GM19372 (cell line): Measurements from ENCODE around the gene PI4K2B.
"Not testable (repeated sequence)": the region's sequence is repeated elsewhere in the genome, so short reads cannot be mapped to it uniquely, and the experiment has no call there.

Source experiments
- ATAC-seq: cut with Tn5 transposase; IDR thresholded peaks from one replicate; pipeline ENCODE4 v1.9.1; 2021; ENCODE audit warnings: mild to moderate bottlenecking, low read depth, moderate library complexity; ENCODE audit not compliant: unreplicated experiment

The PI4K2B gene

DNA sequence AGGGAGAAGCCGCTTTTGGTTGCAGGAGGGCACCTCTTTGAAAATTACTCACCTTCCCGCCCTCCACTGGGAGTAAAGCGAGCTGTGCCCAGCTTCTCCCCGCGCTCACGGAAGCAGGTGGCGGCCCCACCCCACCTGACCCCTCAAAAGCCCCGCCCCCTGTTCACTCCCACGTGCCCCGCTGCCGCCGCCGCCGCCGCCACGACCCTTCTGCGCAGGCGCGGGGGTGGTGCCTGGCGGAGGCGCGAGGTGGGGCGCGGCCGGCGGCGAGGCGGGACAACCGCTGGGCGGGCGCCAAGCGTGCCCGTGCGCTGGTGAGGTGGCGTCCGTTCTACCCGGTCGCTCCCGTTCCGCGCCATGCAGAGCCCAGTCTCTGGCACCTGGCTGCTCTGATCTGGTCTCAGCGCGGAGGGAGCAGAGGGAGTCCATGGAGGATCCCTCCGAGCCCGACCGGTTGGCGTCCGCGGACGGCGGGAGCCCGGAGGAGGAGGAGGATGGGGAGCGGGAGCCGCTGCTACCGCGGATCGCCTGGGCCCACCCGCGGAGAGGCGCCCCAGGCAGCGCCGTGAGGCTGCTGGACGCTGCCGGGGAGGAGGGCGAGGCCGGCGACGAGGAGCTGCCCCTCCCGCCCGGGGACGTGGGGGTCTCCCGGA, at the start of gene PI4K2B:
Gene PI4K2B (plus strand): TSS at position 297 of the 653 bp plus-strand sequence. CDS start 131 bp downstream, at position 428.
- peak; percentile 69 for ATAC-seq

DNA sequence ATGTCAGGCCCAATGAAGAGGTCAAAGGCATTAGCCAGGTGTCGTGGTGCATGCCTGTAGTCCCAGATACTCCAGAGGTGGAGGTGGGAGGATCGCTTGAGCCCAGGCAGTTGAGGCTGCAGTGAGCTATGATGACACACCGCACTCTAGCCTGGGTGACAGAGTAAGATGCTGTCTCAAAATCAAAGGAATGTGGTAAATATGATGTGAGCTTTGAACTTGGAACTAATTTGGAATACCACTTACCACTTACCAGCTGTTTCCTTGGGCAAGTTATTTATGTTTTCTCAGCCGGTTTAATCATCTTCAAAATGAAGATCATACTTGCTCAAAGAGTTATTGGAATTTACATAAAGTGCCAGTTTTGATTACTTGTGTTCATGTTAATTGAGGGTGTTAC, 49.8 kb upstream of the PI4K2B start:
- ATAC-seq, result no peak

DNA sequence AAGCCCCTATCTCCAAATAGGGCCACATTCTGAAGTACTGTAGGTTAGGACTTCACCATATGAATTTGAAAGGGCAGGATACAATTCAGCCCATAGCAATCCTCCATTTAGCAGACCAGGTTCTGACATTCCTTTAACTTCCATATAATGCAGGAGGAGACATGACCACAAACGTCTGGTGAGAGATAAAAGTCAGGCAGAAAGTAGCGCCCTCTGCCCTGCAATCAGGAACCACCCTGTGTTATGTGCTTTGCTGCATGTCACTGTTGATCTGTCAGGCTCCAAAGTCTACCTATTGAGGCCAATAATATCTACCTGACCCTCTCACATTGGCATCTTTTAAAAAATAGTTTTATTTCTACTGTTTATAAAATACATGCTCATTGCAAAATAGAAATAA, 43.4 kb upstream of the PI4K2B start:
- ATAC-seq, result no peak

- ATAC-seq, result no peak
These were observed 35.1 kb upstream of the PI4K2B start for GRCh38 chr4:25198713-25199112.

DNA sequence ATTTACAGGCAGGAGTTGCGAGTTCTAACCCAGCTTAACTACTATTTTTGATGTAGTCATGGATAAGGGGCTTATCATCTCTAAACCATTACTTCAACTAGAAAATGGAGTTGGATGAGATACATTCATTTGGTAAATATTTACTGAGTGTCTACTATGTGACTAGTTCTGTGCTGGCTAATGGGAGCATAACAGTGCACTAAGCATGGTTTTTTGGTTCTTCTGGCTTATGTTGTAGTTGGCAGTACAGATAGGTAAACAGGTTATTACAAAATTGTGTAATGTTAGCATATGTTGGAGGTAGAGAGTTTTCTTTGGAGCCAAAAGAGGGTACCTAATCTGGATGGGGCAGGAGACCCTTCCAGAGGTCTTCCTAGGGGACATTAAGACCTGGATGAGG, 25.8 kb upstream of the PI4K2B start:
- ATAC-seq, result no peak

DNA sequence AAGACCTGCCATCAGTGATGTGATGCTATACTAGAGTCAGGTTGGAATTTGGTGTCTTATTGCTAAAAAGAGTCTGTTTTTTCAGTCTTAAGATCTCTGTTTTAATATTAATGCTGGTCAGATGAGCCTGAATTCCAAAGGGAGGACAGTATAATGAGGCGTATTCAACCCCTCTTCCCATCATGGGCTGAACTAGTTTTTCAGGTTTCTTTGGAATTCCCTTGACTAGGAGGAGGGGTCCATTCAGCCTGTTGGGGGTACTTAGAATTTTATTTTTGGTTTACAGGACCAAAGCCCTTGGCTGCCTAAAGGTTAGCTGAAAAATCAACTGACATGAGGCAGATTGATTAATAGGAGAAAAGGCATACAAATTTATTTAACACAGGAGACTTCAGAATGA, 24.1 kb upstream of the PI4K2B start:
- no peak for ATAC-seq

- no peak for ATAC-seq
These were observed 22.1 kb upstream of the PI4K2B start for GRCh38 chr4:25211721-25212120.

GRCh38 chr4:25212822-25213221, 21.0 kb upstream of the PI4K2B start:
- no peak for ATAC-seq

- ATAC-seq, result no peak
These were observed 20.4 kb upstream of the PI4K2B start for GRCh38 chr4:25213347-25213979.

DNA sequence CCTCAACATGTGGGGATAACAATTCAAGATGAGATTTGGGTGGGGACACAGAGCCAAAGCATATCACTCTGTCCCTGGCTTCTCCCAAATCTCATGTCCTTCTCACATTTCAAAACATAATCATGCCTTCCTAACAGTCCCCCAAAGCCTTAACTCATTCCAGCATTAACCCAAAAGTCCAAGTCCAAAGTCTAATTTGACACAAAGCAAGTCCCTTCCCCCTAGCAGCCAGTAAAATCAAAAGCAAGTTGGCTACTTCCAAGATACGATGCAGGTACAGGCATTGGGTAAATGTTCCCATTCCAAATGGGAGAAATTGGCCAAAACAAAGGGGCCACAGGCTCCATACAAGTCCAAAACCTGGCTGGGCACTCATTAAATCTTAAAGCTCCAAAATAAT, 19.1 kb upstream of the PI4K2B start:
- not testable (repeated sequence) for ATAC-seq

DNA sequence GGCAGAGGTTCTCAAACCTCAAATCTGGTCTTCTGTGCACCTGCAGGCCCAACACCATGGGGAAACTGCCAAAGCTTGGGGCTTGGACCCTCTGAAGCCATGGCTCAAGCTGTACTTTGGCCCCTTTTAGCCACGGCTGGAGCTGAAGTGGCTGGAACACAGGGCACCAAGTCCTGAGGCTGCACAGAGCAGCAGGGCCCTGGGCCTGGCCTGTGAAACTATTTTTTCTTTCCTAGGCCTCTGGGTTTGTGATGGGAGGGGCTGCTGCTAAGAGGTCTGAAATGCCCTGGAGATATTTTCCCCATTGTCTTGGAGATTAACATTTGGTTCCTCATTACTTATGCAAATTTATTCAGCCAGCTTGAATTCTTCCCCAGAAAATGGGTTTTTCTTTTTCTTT, 18.3 kb upstream of the PI4K2B start:
- no peak for ATAC-seq

DNA sequence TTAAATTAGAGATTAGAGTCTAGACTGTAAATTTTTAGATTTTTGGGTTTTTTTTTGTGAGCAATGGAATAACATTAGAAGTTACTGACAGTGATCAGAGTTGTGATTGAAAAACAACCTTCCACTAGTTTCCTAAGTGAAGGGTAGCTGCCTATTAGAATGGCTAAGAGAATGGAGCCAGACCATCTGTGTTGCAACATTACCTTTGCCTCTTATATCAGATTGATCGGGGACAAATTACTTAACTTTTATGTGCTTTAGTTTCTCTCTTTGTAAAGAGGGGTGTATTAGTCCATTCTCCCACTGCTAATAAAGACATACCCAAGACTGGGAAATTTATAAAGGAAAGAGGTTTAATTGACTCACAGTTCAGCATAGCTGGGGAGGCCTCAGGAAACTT, 12.5 kb upstream of the PI4K2B start:
- ATAC-seq, result no peak

DNA sequence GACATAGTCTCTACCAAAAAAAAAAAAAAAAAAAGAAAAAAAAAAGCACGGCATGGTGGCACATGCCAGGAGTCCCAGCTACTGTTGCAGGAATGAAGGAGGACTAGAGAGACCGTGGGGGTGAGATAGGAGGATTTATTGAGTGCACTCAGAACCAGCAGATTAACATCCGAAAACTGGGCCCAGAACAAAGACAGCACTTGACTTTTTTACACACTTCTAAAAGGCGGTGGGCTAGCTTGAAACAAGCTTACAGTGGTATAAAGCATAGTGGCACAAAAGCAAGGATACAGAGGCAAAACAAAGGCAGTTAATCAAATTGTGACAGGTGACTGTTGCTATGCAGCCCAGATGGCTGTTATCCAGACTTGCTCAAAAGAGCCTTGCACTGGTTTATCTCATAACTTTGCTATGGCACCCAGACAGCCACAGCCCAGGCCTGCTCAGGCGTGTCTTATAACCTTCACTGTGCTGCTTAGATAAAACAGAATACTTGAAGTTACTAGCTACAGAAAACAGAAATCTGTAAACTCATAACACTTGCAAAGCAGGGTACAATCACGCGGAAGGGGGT, 9.9 kb upstream of the PI4K2B start:
- no peak for ATAC-seq

DNA sequence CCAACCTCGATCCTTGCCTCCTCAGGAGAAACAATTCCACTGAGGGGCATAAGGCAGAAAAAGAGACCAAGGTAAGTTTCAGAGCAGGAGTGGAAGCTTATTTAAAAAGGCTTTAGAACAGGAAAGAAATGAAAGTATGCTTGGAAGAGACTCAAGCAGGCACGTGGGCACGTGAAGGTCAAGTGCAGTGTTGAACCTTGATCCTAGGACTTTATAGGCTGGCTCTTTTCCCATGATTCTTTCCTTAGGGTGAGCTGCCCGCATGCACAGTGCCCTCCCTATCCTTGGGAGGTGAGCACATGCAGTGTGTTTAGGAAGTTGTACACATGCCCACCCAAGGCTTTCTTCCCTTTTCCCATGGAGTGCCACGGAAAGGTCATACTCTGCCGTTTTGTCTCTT, 4.0 kb upstream of the PI4K2B start:
- ATAC-seq, result no peak

GRCh38 chr4:25233194-25233593, 639 bp upstream of the PI4K2B start:
- no peak for ATAC-seq

DNA sequence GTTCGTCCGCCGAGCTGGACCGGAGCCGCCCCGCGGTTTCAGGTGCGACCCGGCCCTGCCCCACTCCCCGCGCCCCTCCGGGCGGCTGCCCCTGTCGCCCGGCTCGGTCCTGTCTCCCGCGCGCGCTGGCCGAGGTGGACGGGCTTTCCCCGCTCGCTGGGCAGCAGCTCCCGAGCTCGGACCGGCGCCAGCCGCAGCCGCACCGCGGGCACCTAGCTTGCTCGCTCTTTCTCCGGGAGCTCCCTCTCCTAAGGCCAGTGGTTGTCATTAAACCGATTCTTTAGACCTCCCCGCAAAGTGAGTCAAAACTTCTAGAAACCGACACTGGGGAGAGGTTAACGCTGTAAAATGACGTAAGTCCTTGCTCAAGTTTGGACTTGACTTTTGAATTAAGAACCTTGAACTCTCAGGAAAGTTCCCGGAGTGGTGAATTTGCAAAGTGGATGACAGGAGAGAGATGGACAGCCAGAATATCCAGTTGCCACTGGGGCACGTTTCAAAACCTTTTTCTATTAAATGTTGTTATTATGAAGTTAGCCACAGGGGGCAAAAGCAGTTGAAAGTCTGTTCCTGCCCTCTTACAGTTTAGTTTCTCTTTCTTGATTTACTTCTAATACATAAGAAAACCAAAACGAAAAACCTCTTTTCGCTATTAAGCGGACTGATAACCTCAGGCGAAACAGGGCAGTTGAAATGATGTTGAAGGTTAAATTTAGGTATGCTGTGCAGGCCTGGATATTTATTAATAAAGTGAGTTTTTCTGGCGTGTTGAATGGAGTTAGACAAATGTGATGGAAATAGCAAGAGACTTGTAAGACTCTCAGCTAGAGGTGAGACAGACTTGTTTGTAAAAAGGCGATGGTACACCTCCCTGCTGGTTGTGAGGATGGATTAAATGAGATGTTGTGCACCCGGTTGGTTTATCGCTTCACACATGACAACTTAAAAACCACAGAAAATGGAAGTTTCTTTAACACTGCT, 847 bp downstream of the PI4K2B start:
- peak; percentile 54 for ATAC-seq

GRCh38 chr4:25235401-25235800, 1.6 kb downstream of the PI4K2B start:
- ATAC-seq, result no peak

DNA sequence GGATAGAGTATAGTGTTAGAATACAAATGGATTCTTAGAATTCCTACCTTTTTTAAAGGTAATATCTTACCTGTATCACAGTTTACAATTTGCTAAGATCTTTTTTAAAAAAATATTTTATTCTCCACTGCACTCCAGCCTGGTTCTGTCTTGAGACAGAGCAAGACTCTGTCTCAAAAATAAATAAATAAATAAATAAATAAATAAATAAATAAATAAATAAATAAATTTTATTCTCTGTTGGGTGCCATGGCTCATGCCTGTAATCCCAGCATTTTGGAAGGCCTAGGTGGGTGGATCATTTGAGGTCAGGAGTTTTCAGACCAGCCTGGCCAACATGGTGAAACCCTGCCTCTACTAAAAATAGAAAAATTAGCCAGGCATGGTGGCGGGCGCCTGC, 2.2 kb downstream of the PI4K2B start:
- ATAC-seq, result not testable (repeated sequence)

GRCh38 chr4:25236971-25237370, 3.1 kb downstream of the PI4K2B start:
- ATAC-seq, result no peak

GRCh38 chr4:25238052-25238451, 4.2 kb downstream of the PI4K2B start:
- no peak for ATAC-seq

GRCh38 chr4:25239528-25239927, 5.7 kb downstream of the PI4K2B start:
- ATAC-seq, result not testable (repeated sequence)
